ENCODE measurements around the gene GLUD1.
"Not testable (repeated sequence)": the region's sequence is repeated elsewhere in the genome, so short reads cannot be mapped to it uniquely, and the experiment has no call there.

Gene GLUD1

DNA sequence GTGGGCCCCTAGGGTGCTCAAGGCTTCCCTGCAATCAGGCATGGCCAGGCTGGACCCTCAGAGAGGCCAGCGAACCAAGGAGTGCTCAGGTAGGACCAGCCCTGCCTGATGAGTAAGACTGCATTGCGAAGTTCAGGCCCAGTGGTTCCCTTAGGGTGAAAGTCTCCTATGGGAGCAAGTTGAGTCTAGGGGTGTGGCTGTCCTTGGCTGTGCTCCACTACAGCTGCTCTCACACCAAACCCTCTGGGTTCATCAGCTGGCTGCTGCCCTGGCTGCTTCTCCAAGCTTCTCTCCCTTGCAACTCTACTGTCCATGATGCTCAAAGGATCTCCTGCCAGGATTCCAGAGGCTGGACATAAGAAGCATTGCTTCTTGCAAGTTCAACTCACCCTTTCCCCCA, 55.9 kb downstream of the GLUD1 start:
- no peak for DNase-seq

DNA sequence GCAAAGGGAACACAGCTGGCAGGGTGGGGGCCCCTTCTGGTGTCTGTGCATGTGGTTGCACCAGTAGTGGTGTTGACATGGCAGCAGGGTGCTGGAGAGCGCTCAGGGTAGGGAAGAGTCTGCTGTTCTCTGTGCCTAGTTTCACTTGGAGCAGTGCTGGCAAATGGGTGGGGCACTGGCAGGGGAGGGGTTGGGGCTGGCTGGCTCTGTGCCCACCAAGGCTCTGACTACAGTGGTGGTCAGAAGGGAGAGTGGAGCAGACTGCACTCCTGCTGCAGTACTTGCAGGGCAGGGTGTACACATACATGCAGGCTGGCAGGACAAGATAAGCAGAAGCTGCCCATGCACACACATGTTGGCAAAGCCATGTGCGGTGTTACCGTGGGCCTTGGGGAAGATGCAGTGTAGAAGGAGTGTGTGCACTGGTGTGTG, 56.3 kb downstream of the GLUD1 start:
- no peak for DNase-seq

GRCh38 chr10:87036623-87037022, 58.0 kb downstream of the GLUD1 start:
- DNase-seq, result no peak

DNA sequence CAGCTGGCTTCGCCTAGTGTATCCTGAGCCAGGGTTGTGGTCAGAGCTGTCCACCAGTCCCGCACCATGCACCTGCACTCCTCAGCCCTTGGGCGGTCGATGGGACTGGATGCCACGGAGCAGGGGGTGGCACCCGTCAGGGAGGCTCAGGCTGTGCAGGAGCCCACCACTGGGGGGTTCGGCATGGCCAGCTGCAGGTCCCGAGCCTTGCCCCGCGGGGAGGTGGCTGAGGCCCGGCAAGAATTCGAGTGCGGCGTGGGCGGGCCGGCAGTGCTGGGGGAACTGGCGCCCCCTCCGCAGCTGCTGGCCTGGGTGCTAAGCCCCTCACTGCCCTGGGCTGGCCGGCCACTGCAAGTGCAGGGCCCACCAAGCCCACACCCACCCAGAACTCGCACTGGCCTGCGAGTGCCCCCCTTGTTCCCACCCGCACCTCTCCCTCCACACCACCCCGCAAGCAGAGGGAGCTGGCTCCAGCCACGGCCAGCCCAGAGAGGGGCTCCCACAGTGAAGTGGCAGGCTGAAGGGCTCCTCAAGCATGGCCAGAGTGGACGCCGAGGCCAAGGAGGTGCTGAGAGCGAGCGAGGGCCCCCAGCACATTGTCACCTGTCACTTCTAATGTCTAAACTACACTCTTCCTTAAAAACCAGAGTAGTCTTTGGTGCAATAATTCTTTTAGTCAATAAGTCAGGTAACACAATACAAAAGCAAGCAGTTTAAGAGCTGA, 63.6 kb downstream of the GLUD1 start:
- no peak for DNase-seq

DNA sequence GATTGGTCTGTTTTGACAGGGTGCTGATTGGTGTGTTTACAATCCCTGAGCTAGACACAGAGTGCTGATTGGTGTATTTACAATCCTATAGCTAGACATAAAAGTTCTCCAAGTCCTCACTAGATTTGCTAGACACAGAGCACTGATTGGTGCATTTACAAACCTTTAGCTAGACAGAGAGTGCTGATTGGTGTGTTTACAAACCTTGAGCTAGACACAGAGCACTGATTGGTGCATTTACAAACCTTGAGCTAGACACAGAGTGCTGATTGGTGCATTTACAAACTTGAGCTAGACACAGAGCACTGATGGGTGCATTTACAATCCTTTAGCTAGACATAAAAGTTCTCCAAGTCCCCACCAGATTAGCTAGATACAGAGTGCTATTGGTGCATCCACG, 64.2 kb downstream of the GLUD1 start:
- DNase-seq, result not testable (repeated sequence)

- DNase-seq, result not testable (repeated sequence)
Observed at GRCh38 chr10:87026747-87027508, 67.7 kb downstream of the GLUD1 start.

GRCh38 chr10:87025285-87025958, 69.2 kb downstream of the GLUD1 start:
- not testable (repeated sequence) for DNase-seq

GRCh38 chr10:87020056-87020455, 74.6 kb downstream of the GLUD1 start, which contains the start of gene FAM25A:
Gene FAM25A (plus strand): TSS chr10:87020294. CDS start chr10:87020325, 31 bp downstream.
- not testable (repeated sequence) for DNase-seq

- DNase-seq, result not testable (repeated sequence)
Observed at GRCh38 chr10:87019504-87019903, 75.1 kb downstream of the GLUD1 start.

DNA sequence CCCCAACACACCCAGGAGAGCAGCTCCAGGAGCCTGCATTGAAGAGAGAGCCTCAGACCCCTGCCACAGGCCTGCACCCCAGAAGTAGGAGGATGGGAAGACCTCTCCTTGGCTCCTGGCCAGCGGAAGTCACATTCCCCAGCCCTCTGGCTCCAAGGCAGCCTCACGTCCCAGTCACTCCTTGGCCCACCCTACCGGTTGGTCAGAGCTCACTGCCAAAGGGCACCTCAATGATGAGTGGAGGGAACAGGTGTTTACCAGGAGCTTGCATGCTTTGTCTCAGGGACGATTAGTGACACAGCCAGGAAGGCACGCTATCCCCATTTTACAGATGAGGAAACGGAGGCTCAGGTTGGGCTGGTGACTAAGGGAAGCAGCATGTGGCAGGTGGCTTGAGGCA, 75.6 kb downstream of the GLUD1 start:
- not testable (repeated sequence) for DNase-seq

DNA sequence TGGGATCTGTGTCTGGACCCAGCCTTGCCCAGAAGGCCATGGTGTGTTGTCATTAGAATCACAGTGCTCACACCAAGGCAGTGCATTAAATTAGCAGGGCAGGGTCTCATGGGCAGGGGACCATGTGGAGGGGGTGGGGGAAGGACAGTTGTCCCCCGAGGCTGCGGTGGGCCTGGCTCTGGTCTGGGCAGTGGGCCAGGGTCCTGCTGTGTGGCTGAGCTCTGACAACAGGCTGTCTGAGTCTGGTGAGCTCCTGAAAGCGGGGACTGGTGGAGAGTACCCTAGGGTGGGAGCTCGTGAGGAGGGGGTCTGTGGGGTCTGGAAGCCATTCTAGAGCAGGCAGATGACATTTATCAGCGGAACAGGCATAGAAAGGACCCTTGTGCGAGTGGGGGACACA, 76.5 kb downstream of the GLUD1 start:
- not testable (repeated sequence) for DNase-seq

DNA sequence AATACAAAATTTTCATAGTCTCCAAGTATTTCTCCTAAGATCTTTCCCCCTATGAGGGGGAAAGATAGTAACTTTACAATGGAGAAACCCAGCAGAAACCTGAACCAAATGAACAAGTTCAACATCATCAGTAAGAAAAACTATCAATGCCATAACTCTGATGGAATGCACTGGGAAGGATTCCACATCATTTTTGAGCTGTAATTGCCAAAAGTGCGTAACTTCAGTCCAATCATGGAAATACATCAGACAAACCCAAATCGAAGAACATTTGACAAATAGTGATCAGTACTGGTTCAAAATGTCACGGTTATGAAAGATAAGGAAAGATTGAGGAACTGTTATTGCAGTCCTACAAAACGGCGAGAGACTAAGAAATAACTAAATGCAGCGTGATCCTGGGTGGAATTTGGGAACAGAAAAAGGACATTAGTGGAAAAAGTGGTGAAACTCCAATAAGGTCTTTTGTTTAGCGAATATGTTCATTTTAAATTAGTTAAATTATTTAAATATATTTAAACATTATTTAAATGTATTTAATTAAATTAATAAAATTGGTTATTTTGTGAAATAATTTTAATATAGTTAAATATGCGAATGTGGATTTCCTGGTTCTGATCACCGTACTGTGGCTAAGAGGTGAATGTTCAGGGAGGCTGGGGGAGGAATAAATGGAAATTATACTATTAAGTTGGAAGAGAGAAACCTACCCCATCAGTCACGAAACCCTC, 79.5 kb downstream of the GLUD1 start:
- DNase-seq, result not testable (repeated sequence)

GRCh38 chr10:87013528-87013927, 81.1 kb downstream of the GLUD1 start:
- not testable (repeated sequence) for DNase-seq

GRCh38 chr10:87009134-87009696, 85.4 kb downstream of the GLUD1 start:
- not testable (repeated sequence) for DNase-seq

DNA sequence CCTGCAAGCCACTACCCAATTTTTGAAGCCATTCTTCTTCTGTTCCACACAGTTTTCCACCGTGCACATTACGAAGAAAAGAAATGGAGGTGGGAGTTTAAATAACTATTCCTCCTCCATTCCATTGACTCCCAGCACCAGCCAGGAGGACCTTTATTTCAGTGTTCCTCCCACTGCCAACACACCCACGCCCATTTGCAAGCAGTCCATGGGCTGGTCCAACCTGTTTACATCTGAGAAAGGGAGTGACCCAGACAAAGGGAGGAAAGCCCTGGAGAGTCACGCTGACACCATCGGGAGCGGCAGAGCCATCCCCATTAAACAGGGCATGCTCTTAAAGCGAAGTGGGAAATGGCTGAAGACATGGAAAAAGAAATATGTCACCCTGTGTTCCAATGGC, 86.3 kb downstream of the GLUD1 start:
- DNase-seq, result not testable (repeated sequence)

DNA sequence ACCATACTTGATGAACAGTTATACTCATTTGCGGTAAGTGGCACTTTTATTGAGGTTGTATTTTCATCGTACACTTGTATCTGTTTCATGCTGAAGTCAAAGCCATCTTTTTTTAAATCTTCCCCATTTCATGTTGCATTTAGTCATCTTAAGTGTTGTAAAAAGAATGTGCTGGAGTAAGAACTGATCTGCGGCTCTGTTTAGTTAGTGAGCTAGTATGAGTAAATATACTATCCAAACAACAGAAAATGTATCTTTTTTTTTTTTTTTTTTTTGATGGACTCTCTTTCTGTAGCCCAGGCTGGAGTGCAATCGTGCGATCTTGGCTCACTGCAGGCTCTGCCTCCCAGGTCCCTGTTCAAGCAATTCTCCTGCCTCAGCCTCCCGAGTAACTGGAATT, 87.0 kb downstream of the GLUD1 start:
- not testable (repeated sequence) for DNase-seq

DNA sequence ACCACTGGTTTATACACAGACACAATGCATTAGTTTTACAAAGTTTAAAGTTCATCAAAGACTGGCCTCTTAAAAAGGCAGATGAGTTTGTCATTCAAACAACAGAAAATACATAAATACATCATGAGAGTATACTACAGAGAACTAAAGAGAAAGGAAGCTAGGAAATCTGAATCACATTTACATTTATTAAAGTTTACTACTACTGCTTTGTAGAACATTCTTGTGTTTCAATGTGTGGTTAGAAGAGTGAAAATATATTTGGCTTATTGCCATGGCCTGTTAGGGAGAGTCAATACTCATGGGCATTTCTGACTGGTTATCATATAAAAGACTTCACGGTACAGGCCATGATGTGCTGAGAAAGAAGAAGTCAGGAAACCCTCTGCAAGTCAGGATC, 87.5 kb downstream of the GLUD1 start:
- not testable (repeated sequence) for DNase-seq

DNA sequence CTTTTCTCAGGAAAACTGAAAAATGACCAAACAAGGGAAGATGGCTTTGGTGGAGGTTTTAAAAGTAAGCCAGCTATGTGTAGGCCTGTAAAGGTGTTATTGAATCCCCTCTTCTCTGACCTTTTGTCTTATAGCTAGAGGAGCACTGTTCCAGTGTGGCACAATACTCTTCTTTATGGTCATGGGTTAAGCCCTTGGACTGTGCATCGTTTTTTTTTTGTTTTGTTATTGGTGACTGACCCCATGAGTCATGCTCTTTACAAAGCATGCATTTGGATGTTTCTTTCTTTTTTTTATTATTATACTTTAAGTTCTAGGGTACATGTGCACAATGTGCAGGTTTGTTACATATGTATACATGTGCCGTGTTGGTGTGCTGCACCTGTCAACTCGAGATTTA, 94.2 kb downstream of the GLUD1 start:
- DNase-seq, result no peak

Data from NCI-H1436 (cell line).